ENCODE data around the gene RPS6KA5. TPM values are rescaled to one million over a fixed set of nuclear protein-coding genes. Genes with fewer than 3 reads are reported as not detected.
"Not testable (repeated sequence)": the region's sequence is repeated elsewhere in the genome, so short reads cannot be mapped to it uniquely, and the experiment has no call there.

RPS6KA5 gene
- 1.2 and 2.0 TPM in 2 replicates for total RNA-seq

GRCh38 chr14:91060351-91061055 is at the start of gene RPS6KA5:
RPS6KA5 (minus strand) TSS chr14:91060641; CDS start chr14:91060434, 207 bp downstream.
- peak; percentile 99 for DNase-seq (ENCODE audit: extremely low read depth, low read depth, low spot score)

GRCh38 chr14:91108941-91109611 is 48.6 kb upstream of the RPS6KA5 start:
- peak; percentile 95 for DNase-seq (ENCODE audit: extremely low read depth, low read depth, low spot score)

GRCh38 chr14:91103116-91103515 is 42.7 kb upstream of the RPS6KA5 start:
- no peak for DNase-seq (ENCODE audit: extremely low read depth, low read depth, low spot score)

- DNase-seq (ENCODE audit: extremely low read depth, low read depth, low spot score): no peak
Observed at GRCh38 chr14:91100102-91100501, 39.7 kb upstream of the RPS6KA5 start.

- no peak for DNase-seq (ENCODE audit: extremely low read depth, low read depth, low spot score)
Observed at GRCh38 chr14:91098591-91098990, 38.1 kb upstream of the RPS6KA5 start.

GRCh38 chr14:91097657-91098056 is 37.2 kb upstream of the RPS6KA5 start:
- not testable (repeated sequence) for DNase-seq (ENCODE audit: extremely low read depth, low read depth, low spot score)

- DNase-seq (ENCODE audit: extremely low read depth, low read depth, low spot score): no peak
Observed at GRCh38 chr14:91095178-91095577, 34.7 kb upstream of the RPS6KA5 start.

GRCh38 chr14:91094772-91095171 is 34.3 kb upstream of the RPS6KA5 start:
- no peak for DNase-seq (ENCODE audit: extremely low read depth, low read depth, low spot score)

GRCh38 chr14:91093743-91094472 is 33.5 kb upstream of the RPS6KA5 start:
- not testable (repeated sequence) for DNase-seq (ENCODE audit: extremely low read depth, low read depth, low spot score)

- DNase-seq (ENCODE audit: extremely low read depth, low read depth, low spot score): no peak
Observed at GRCh38 chr14:91092073-91092472, 31.6 kb upstream of the RPS6KA5 start.

GRCh38 chr14:91090743-91091142 is 30.3 kb upstream of the RPS6KA5 start:
- no peak for DNase-seq (ENCODE audit: extremely low read depth, low read depth, low spot score)

- no peak for DNase-seq (ENCODE audit: extremely low read depth, low read depth, low spot score)
Observed at GRCh38 chr14:91089958-91090535, 29.6 kb upstream of the RPS6KA5 start.

- no peak for DNase-seq (ENCODE audit: extremely low read depth, low read depth, low spot score)
Observed at GRCh38 chr14:91088585-91089235, 28.3 kb upstream of the RPS6KA5 start.

GRCh38 chr14:91087470-91087869 is 27.0 kb upstream of the RPS6KA5 start:
- not testable (repeated sequence) for DNase-seq (ENCODE audit: extremely low read depth, low read depth, low spot score)

GRCh38 chr14:91084516-91084915 is 24.1 kb upstream of the RPS6KA5 start:
- DNase-seq (ENCODE audit: extremely low read depth, low read depth, low spot score): no peak

- DNase-seq (ENCODE audit: extremely low read depth, low read depth, low spot score): no peak
Observed at GRCh38 chr14:91082282-91082681, 21.8 kb upstream of the RPS6KA5 start.

- DNase-seq (ENCODE audit: extremely low read depth, low read depth, low spot score): no peak
Observed at GRCh38 chr14:91080071-91080470, 19.6 kb upstream of the RPS6KA5 start.

- no peak for DNase-seq (ENCODE audit: extremely low read depth, low read depth, low spot score)
Observed at GRCh38 chr14:91078095-91078737, 17.8 kb upstream of the RPS6KA5 start.

GRCh38 chr14:91075553-91075952 is 15.1 kb upstream of the RPS6KA5 start:
- DNase-seq (ENCODE audit: extremely low read depth, low read depth, low spot score): no peak

GRCh38 chr14:91070572-91070971 is 10.1 kb upstream of the RPS6KA5 start:
- DNase-seq (ENCODE audit: extremely low read depth, low read depth, low spot score): no peak
